Neural progenitor cell (in vitro differentiated cells): ENCODE data around the gene DCHS1. TPM values are rescaled to one million over a fixed set of nuclear protein-coding genes. Genes with fewer than 3 reads are reported as not detected.

ENCODE experiments used
- DNase-seq: peaks from one replicate; pipeline ENCODE4 v3.0.0-alpha.2; 2016; ENCODE audit warnings: low spot score
- H2AFZ ChIP-seq: fragments of 200-600 bp; sonication (generic); replicated peaks from 2 replicates; pipeline ENCODE4 v1.6.1; 2016; ENCODE audit warnings: antibody characterized with exemption
- H3F3A ChIP-seq: fragments of 200-600 bp; sonication (generic); 2 replicates; pipeline ENCODE4 v1.6.1; 2016; ENCODE audit warnings: antibody characterized with exemption, low read depth
- H3K27ac ChIP-seq: fragments of 200-600 bp; sonication (generic); 2 replicates; pipeline ENCODE4 v1.5.1; 2016; ENCODE audit warnings: mild to moderate bottlenecking
- H3K27me3 ChIP-seq: fragments of 200-600 bp; sonication (generic); 2 replicates; pipeline ENCODE4 v1.6.1; 2016; ENCODE audit warnings: mild to moderate bottlenecking, moderate library complexity
- H3K36me3 ChIP-seq: fragments of 200-600 bp; sonication (generic); 2 replicates; pipeline ENCODE4 v1.5.1; 2016
- H3K4me1 ChIP-seq: fragments of 200-600 bp; sonication (generic); 2 replicates; pipeline ENCODE4 v1.6.1; 2016; ENCODE audit warnings: mixed run types
- H3K4me2 ChIP-seq: fragments of 200-600 bp; sonication (generic); 2 replicates; pipeline ENCODE4 v1.6.1; 2016
- H3K4me3 ChIP-seq: fragments of 200-600 bp; sonication (generic); 2 replicates; pipeline ENCODE4 v1.5.1; 2016
- H3K79me2 ChIP-seq: fragments of 200-600 bp; sonication (generic); 2 replicates; pipeline ENCODE4 v1.6.1; 2016; ENCODE audit warnings: low read depth
- H3K9ac ChIP-seq: fragments of 200-600 bp; sonication (generic); 2 replicates; pipeline ENCODE4 v1.6.1; 2016
- H3K9me3 ChIP-seq: fragments of 200-600 bp; sonication (generic); 2 replicates; pipeline ENCODE4 v1.5.1; 2016; ENCODE audit warnings: low read depth
- H4K20me1 ChIP-seq: fragments of 200-600 bp; sonication (generic); 2 replicates; pipeline ENCODE4 v1.6.1; 2016; ENCODE audit warnings: low read depth
- H3K27ac Mint-ChIP-seq: 3 replicates; pipeline ENCODE4 v1.8.0; 2021; ENCODE audit warnings: mixed read lengths
- H3K27me3 Mint-ChIP-seq: 2 replicates; pipeline ENCODE4 v1.8.0; 2022; ENCODE audit warnings: low read depth, mild to moderate bottlenecking, inconsistent platforms, moderate library complexity, mixed read lengths; ENCODE audit not compliant: insufficient read depth
- H3K36me3 Mint-ChIP-seq: 3 replicates; pipeline ENCODE4 v1.8.0; 2021; ENCODE audit warnings: mixed read lengths
- H3K4me1 Mint-ChIP-seq: 3 replicates; pipeline ENCODE4 v1.8.0; 2021; ENCODE audit warnings: mixed read lengths
- H3K4me3 Mint-ChIP-seq: 3 replicates; pipeline ENCODE4 v1.8.0; 2021; ENCODE audit warnings: mild to moderate bottlenecking, moderate library complexity, mixed read lengths
- H3K9me3 Mint-ChIP-seq: 3 replicates; pipeline ENCODE4 v1.8.0; 2020; ENCODE audit warnings: mixed read lengths
- EZH2 ChIP-seq: fragments of 200-600 bp; sonication (generic); IDR thresholded peaks from 2 replicates; pipeline ENCODE4 v1.6.1; 2017; ENCODE audit warnings: antibody characterized with exemption, mild to moderate bottlenecking, moderate library complexity
- EZH2phosphoT487 ChIP-seq: fragments of 200-600 bp; sonication (generic); IDR thresholded peaks from 2 replicates; pipeline ENCODE4 v1.6.1; 2017; ENCODE audit warnings: antibody characterized with exemption
- total RNA-seq: library from RNA; depleted of rRNA; stranded (reverse); fragments of >200 nt; gene quantifications from 2 replicates; pipeline ENCODE4 v1.2.3, GENCODE V29; 2015; ENCODE audit warnings: low replicate concordance
- TF ChIP-seq, protein P1 (sequence below): fragments of 200-600 bp; sonication (generic); IDR thresholded peaks from 2 replicates; pipeline ENCODE4 v1.5.1; 2017; ENCODE audit warnings: antibody characterized with exemption, mild to moderate bottlenecking

Gene DCHS1
- total RNA-seq, 1 donor from 2014 or later = 4.5 TPM

DNA sequence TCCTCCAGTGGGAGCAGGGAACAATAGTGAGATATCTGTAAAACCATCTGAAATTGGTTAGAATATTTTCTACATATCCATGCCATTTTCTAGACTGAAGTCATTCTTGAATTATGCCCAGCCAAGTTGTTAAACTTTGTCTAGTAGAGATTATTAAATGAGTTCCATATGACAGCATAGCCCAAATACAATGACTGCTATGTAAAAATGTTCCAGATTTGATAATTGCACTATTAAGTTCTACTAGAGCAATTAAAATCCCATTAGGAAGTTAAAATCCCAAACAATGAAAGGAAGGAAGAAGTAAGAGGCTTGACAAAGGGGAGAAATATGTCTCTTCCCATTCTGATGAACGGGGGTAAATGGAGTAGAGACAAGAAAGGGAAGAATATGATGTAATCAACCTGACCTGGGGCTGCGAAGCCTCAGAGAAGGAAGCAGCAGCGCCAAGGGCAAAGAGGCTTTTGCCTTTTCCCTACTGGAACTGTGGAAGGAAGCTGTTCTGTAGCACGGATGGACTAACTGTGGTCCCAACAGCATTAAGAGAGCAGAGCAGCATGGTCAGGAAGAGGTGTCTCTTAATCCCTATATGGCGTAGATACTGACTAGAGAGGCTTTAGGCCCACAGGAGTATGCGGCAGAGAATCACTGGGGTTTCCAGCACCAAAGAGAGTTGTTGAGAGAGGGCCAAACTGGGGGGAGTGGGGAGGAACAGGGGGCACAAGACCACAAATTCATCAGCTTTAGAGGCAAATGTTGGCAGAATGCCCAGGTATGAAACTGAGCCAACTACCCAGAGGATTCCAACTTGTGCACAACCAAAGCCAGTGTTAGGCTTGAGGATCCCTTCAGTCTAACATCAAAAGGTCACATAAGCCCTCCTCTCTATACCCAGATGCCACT is 78.9 kb downstream of the DCHS1 start:
- H3F3A ChIP-seq = no peaks in the 10 kb centered on the region
- no peak for DNase-seq

DNA sequence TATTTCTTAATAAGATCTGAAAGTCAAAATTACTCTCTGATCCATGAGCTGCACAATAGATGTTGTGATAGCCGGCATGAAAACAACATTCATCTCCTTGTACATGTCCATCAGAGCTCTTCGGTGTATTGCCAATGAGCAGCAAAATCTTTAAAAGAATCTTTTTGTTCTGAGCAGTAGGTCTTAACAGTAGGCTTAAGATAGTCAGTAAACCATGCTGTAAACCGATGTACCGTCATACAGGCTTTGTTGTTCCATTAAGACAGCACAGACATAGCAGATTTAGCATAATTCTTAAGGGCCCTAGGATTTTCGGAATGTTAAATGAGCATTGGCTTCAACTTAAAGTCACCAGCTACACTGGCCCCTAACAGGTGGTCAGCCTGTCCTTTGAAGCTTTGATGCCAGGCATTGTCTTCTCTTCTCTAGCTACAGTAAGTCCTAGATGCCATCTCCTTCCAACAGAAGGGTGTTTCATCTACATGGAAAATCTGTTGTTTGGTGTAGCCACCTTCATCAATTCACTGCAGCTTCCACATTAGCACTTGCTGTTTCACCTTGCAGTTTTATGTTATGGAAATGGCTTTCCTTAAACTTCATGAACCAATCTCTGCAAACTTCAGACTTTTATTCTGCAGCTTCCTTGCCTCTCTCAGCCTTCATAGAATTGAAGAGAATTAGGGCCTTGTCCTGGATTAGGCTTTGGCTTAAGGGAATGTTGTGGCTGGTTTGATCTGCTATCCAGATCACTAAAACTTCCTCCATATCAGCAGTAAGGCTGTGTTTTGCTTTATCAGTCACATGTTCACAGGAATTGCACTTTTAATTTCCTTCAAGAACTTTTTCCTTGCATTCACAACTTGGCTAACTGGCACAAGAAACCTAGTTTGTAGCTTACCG is 80.5 kb downstream of the DCHS1 start:
- Histone ChIP-seq H3K27me3 (no peaks in the 10 kb centered on the region), H3K9me3 (no peaks in the 10 kb centered on the region), H3K9ac (no peak overlapping the region), H2AFZ (no peak overlapping the region), H3F3A (no peaks in the 10 kb centered on the region), H4K20me1 (no peaks in the 10 kb centered on the region), H3K4me2 (no peak overlapping the region), H3K4me3 (no peak overlapping the region), H3K36me3 (no peaks in the 10 kb centered on the region), H3K4me1 (no peaks in the 10 kb centered on the region), H3K27ac (no peak overlapping the region), H3K79me2 (no peaks in the 10 kb centered on the region)
- TF ChIP-seq EZH2phosphoT487 (no peak), EZH2 (no peak)
- TF ChIP-seq, protein P1, sequence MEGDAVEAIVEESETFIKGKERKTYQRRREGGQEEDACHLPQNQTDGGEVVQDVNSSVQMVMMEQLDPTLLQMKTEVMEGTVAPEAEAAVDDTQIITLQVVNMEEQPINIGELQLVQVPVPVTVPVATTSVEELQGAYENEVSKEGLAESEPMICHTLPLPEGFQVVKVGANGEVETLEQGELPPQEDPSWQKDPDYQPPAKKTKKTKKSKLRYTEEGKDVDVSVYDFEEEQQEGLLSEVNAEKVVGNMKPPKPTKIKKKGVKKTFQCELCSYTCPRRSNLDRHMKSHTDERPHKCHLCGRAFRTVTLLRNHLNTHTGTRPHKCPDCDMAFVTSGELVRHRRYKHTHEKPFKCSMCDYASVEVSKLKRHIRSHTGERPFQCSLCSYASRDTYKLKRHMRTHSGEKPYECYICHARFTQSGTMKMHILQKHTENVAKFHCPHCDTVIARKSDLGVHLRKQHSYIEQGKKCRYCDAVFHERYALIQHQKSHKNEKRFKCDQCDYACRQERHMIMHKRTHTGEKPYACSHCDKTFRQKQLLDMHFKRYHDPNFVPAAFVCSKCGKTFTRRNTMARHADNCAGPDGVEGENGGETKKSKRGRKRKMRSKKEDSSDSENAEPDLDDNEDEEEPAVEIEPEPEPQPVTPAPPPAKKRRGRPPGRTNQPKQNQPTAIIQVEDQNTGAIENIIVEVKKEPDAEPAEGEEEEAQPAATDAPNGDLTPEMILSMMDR = no peak
- peaks cover 5% of the 10 kb centered on the region for H3K36me3 Mint-ChIP-seq
- no peak overlapping the region for H3K4me3 Mint-ChIP-seq
- H3K9me3 Mint-ChIP-seq = no peaks in the 10 kb centered on the region
- H3K27ac Mint-ChIP-seq = no peak overlapping the region
- no peak for DNase-seq
- no peaks in the 10 kb centered on the region for H3K4me1 Mint-ChIP-seq
- no peaks in the 10 kb centered on the region for H3K27me3 Mint-ChIP-seq

More for the DNA sequence above, 78.9 kb downstream of the DCHS1 start:
- Histone ChIP-seq H4K20me1 (no peaks in the 10 kb centered on the region), H3K9ac (no peak overlapping the region), H3K27me3 (no peaks in the 10 kb centered on the region), H3K36me3 (no peaks in the 10 kb centered on the region), H3K4me2 (no peak overlapping the region), H2AFZ (no peak overlapping the region), H3K4me3 (no peak overlapping the region), H3K4me1 (no peaks in the 10 kb centered on the region), H3K9me3 (no peaks in the 10 kb centered on the region), H3K79me2 (no peaks in the 10 kb centered on the region), H3K27ac (no peak overlapping the region)
- no peak overlapping the region for H3K27ac Mint-ChIP-seq
- no peaks in the 10 kb centered on the region for H3K4me1 Mint-ChIP-seq
- peaks cover 4% of the 10 kb centered on the region for H3K36me3 Mint-ChIP-seq
- no peak overlapping the region for H3K4me3 Mint-ChIP-seq
- TF ChIP-seq EZH2 (no peak), EZH2phosphoT487 (no peak)
- TF ChIP-seq, protein P1 = no peak
- no peaks in the 10 kb centered on the region for H3K27me3 Mint-ChIP-seq
- no peaks in the 10 kb centered on the region for H3K9me3 Mint-ChIP-seq

GRCh38 chr11:6572215-6572614 is 83.4 kb downstream of the DCHS1 start:
- H3K27ac Mint-ChIP-seq = no peak overlapping the region
- H3K27me3 Mint-ChIP-seq = no peaks in the 10 kb centered on the region
- no peak overlapping the region for H3K4me3 Mint-ChIP-seq
- Histone ChIP-seq H3K79me2 (no peaks in the 10 kb centered on the region), H3F3A (no peaks in the 10 kb centered on the region), H2AFZ (no peak overlapping the region), H3K36me3 (no peaks in the 10 kb centered on the region), H3K4me2 (no peak overlapping the region), H4K20me1 (no peaks in the 10 kb centered on the region), H3K4me3 (no peak overlapping the region), H3K4me1 (no peaks in the 10 kb centered on the region), H3K27ac (no peak overlapping the region), H3K9me3 (no peaks in the 10 kb centered on the region), H3K9ac (no peak overlapping the region), H3K27me3 (no peaks in the 10 kb centered on the region)
- peaks cover 8% of the 10 kb centered on the region for H3K36me3 Mint-ChIP-seq
- H3K9me3 Mint-ChIP-seq = no peaks in the 10 kb centered on the region
- H3K4me1 Mint-ChIP-seq = peaks cover 6% of the 10 kb centered on the region
- TF ChIP-seq, protein P1 = no peak
- TF ChIP-seq EZH2 = no peak
- TF ChIP-seq EZH2phosphoT487 = no peak
- DNase-seq = no peak
